Measurements from ENCODE around the gene HADH. TPM values are rescaled to one million over a fixed set of nuclear protein-coding genes. Genes with fewer than 3 reads are reported as not detected.
A peak's percentile ranks its signal among the peaks of the same experiment; 100 is the strongest.
"Not testable (repeated sequence)": the region's sequence is repeated elsewhere in the genome, so short reads cannot be mapped to it uniquely, and the experiment has no call there.

The HADH gene
- total and polyA plus RNA-seq, 11 donors: 60.6 to 382 (median 199) TPM

DNA sequence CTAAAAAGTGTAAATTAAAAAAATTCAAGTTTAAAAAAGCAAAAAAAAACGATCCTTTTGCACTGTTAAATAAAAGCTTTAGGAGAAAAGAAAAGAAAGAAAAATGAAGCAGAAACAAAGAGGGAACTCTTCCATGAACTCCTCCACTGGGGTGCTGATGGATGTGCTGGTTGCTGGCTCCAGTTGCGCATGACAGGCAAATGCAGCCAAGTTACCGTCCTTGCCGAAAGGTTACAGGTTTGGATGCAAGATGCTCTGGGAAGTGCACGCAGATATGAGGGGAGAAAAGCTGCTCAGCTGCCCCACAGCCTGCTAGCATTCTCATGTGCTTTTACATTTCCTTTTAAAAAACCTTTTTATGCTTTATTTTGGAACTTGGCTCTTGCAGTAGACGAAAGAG lies 58.5 kb downstream of the HADH start:
- no peaks in the 10 kb centered on the region for H3K27me3 ChIP-seq

DNA sequence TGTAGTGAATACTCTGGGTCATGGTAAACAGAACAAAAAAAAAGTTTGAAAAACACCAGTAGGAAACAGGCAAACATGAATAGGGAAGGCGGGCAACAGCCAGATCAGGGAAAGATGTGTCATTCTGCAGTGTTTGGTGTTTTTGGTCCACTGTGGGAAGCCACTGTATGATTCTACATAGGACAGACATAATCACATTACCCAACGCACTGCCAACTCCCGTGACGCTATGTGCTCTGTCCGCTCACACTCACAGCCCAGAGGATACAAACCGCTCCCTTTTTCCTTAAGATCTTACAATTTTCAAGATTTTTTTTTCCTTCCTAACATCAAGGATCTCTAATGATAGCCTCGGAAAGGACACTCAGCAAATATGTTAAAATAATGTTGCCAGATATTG lies 59.3 kb downstream of the HADH start:
- Histone ChIP-seq H3K9me3 (no peaks in the 10 kb centered on the region), H3K36me3 (no peaks in the 10 kb centered on the region), H3K4me3 (peak overlapping the region in 1 of 12 donors; percentile 21), H3K4me1 (peaks cover 0 to 12% (median 2%) of the 10 kb centered on the region in 12 donors), H3K27me3 (no peaks in the 10 kb centered on the region), H3K27ac (peak overlapping the region in 1 of 12 donors; percentile 6)
- 89 to 92% (median 91%) methylated on average over 7 of the region's 7 CpGs for WGBS, 4 donors
- TF ChIP-seq, protein P1, sequence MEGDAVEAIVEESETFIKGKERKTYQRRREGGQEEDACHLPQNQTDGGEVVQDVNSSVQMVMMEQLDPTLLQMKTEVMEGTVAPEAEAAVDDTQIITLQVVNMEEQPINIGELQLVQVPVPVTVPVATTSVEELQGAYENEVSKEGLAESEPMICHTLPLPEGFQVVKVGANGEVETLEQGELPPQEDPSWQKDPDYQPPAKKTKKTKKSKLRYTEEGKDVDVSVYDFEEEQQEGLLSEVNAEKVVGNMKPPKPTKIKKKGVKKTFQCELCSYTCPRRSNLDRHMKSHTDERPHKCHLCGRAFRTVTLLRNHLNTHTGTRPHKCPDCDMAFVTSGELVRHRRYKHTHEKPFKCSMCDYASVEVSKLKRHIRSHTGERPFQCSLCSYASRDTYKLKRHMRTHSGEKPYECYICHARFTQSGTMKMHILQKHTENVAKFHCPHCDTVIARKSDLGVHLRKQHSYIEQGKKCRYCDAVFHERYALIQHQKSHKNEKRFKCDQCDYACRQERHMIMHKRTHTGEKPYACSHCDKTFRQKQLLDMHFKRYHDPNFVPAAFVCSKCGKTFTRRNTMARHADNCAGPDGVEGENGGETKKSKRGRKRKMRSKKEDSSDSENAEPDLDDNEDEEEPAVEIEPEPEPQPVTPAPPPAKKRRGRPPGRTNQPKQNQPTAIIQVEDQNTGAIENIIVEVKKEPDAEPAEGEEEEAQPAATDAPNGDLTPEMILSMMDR (IDR thresholded peaks at IDR 0.05): no peak
- TF ChIP-seq POLR2A (IDR thresholded peaks at IDR 0.05): no peak
- intact Hi-C loops (cut with DNase I): no loop called here
- no peak for ATAC-seq
- DNase-seq: no peak

More for the DNA sequence above, 58.5 kb downstream of the HADH start:
- 58 to 70% (median 63%) methylated on average over 6 of the region's 6 CpGs for WGBS, 4 donors
- Histone ChIP-seq H3K4me3 (no peak overlapping the region), H3K36me3 (no peaks in the 10 kb centered on the region), H3K9me3 (no peaks in the 10 kb centered on the region), H3K27ac (no peak overlapping the region), H3K4me1 (peaks cover 0 to 12% (median 2%) of the 10 kb centered on the region in 12 donors)
- ATAC-seq (peak in 3 of 4 donors; percentile 65 to 82 (median 81)), DNase-seq (peak in 1 of 5 donors; percentile 63)
- TF ChIP-seq POLR2A (IDR thresholded peaks at IDR 0.05): no peak
- TF ChIP-seq, protein P1 (IDR thresholded peaks at IDR 0.05): no peak
- intact Hi-C loops (cut with DNase I): no loop called here

DNA sequence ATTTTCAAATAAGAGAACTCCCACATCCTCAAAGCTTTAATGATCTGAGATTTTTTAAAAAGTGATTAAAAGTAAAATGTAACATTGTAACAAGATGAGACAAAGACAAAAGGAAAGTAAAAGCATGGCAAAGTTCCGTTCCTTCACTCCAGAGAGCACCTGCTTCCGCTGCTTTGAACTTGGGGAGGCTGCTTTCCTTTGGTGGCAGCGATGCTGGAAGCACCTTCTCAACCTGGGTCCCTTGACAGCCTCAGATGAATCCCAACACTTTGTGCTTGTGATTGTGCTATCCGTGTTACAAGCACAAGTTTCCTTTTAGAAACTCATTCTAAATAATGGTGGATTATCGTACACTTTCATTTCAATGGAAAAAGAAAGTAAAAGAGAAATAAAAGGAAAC lies 59.7 kb downstream of the HADH start:
- DNase-seq (no peak), ATAC-seq (no peak)
- 83 to 89% (median 85%) methylated on average over 5 of the region's 5 CpGs for WGBS, 4 donors
- H3K27ac ChIP-seq: peak overlapping the region in 1 of 12 donors; percentile 6
- TF ChIP-seq POLR2A (IDR thresholded peaks at IDR 0.05): no peak
- TF ChIP-seq, protein P1 (IDR thresholded peaks at IDR 0.05): no peak
- intact Hi-C loops (cut with DNase I): no loop called here
- H3K4me1 ChIP-seq: peaks cover 0 to 12% (median 2%) of the 10 kb centered on the region in 12 donors
- H3K4me3 ChIP-seq: peak overlapping the region in 1 of 12 donors; percentile 21
- no peaks in the 10 kb centered on the region for H3K36me3 ChIP-seq
- H3K27me3 ChIP-seq: no peaks in the 10 kb centered on the region
- no peaks in the 10 kb centered on the region for H3K9me3 ChIP-seq

DNA sequence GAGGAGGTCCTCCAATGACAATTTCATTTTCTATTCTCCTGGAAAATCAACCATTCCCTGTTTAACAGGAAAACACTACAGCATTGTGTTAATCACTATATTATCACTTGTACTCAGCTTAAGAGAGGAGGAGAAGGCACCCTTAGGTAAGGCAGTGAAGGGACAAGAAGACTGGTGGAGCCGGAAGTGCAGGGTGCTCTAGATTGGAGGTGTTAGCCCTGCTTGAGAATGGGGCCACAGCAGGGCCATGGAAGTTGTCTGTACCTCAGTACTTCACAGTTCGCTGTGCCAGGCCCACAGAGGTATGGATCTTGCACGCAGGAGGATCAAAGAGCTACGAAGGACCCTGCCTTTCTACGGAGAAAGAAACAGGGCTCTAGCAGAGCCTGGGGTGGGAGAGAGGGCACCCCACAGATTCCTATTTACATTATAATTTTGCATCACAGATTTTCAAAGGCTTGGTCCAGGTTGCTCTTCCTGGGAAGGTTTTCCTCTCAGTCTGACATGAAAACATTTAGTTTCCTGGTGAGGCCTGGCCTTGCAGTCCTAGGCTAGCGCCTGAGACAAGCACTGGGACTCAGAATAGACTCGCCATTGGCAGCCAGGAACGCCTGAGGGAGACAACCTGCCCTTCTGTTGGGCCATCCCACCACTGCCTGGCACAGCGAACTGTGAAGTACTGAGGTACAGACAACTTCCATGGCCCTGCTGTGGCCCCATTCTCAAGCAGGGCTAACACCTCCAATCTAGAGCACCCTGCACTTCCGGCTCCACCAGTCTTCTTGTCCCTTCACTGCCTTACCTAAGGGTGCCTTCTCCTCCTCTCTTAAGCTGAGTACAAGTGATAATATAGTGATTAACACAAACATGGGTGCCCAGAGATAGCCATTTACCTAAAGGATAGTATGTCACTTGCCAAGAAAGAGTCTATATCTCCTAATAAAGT lies 60.8 kb downstream of the HADH start:
- not testable (repeated sequence) for H3K36me3 ChIP-seq, DNase-seq, H3K4me1 ChIP-seq, H3K4me3 ChIP-seq, ATAC-seq, H3K9me3 ChIP-seq, H3K27ac ChIP-seq, H3K27me3 ChIP-seq
- WGBS, 4 donors: 85 to 93% (median 90%) methylated on average over 8 to 10 of the region's 10 CpGs
- intact Hi-C loops (cut with DNase I): loop anchor here in 1 of 10 donors (10.0 kb wide), 1 partner anchor 524 kb away; no protein-coding TSS in a partner anchor

Measured in heart left ventricle (tissue), 16 donors.